ENCODE data around the gene DMXL2. TPM values are rescaled to one million over a fixed set of nuclear protein-coding genes. Genes with fewer than 3 reads are reported as not detected.

Gene DMXL2
- total RNA-seq, 1 experiment from 2014 or later: 37.3 TPM

GRCh38 chr15:51499379-51499976 lies 123.1 kb downstream of the DMXL2 start:
- intact Hi-C loops (cut with micrococcal nuclease; ENCODE audit: unreplicated experiment): no loop called here

GRCh38 chr15:51497806-51498205 lies 124.8 kb downstream of the DMXL2 start:
- in situ Hi-C loops (cut with HindIII; ENCODE audit: low pct_unique_long_range_greater_than_20kb, low sequenced_read_pairs) (no loop called here), intact Hi-C loops (cut with micrococcal nuclease; ENCODE audit: unreplicated experiment) (no loop called here)
- ChIA-PET POLR2A (no interaction called here), CTCF (interaction anchor here (0.6 kb wide), 1 partner anchor 66 kb away, joined by 3 read pairs; no protein-coding TSS in a partner anchor)
- no TSS peak for BruUV-seq (replicated peaks)
- TF ChIP-seq REST (IDR thresholded peaks at IDR 0.05; ENCODE audit: insufficient read depth in 1 of 2, low read depth in 2 of 2, low read length in 1 of 2): no peak
- no peak for TF ChIP-seq POLR2AphosphoS5 (IDR thresholded peaks at IDR 0.05; ENCODE audit: low read depth, low read length)
- no peak for TF ChIP-seq SIN3A (IDR thresholded peaks at IDR 0.05; ENCODE audit: borderline replicate concordance, insufficient read depth, low read depth, low read length)
- TF ChIP-seq TCF7L2 (IDR thresholded peaks at IDR 0.05; ENCODE audit: low read depth, low read length): no peak
- no peak for TF ChIP-seq CTCF (IDR thresholded peaks at IDR 0.05)
- H3K36me3 ChIP-seq (ENCODE audit: control insufficient read depth, insufficient read depth, low read length): no peaks in the 10 kb centered on the region
- no peak for DNase-seq (ENCODE audit: low read depth, low spot score)
- ATAC-seq: no peak
- H3K4me3 ChIP-seq (ENCODE audit: low read depth in 2 of 2, low read length in 2 of 2): no peak overlapping the region
- no peaks in the 10 kb centered on the region for H3K27me3 ChIP-seq (ENCODE audit: control insufficient read depth, insufficient read depth, low read length)
- H3K4me1 ChIP-seq (ENCODE audit: control insufficient read depth, insufficient read depth, low read length): no peaks in the 10 kb centered on the region
- no peak overlapping the region for H3K27ac ChIP-seq (ENCODE audit: low read length)
- H3K9me3 ChIP-seq (ENCODE audit: control insufficient read depth, insufficient read depth, low read depth, low read length): no peaks in the 10 kb centered on the region

More at GRCh38 chr15:51499379-51499976, 123.1 kb downstream of the DMXL2 start:
- Histone ChIP-seq H3K36me3 (ENCODE audit: control insufficient read depth, insufficient read depth, low read length) (no peaks in the 10 kb centered on the region), H3K9me3 (ENCODE audit: control insufficient read depth, insufficient read depth, low read depth, low read length) (no peaks in the 10 kb centered on the region), H3K27me3 (ENCODE audit: control insufficient read depth, insufficient read depth, low read length) (no peaks in the 10 kb centered on the region), H3K27ac (ENCODE audit: low read length) (no peak overlapping the region), H3K4me1 (ENCODE audit: control insufficient read depth, insufficient read depth, low read length) (no peaks in the 10 kb centered on the region), H3K4me3 (ENCODE audit: low read depth in 2 of 2, low read length in 2 of 2) (no peak overlapping the region)
- peak; percentile 68 for TF ChIP-seq CTCF (IDR thresholded peaks at IDR 0.05)
- no peak for TF ChIP-seq POLR2AphosphoS5 (IDR thresholded peaks at IDR 0.05; ENCODE audit: low read depth, low read length)
- TF ChIP-seq TCF7L2 (IDR thresholded peaks at IDR 0.05; ENCODE audit: low read depth, low read length): no peak
- in situ Hi-C loops (cut with HindIII; ENCODE audit: low pct_unique_long_range_greater_than_20kb, low sequenced_read_pairs): no loop called here
- ATAC-seq (peak; percentile 90), DNase-seq (ENCODE audit: low read depth, low spot score) (peak; percentile 41)
- CTCF ChIA-PET: interaction anchor here (0.6 to 1.2 kb wide), 3 partner anchors 15 to 337 kb away, joined by 3 to 4 read pairs (median 4); no protein-coding TSS in a partner anchor
- no TSS peak for BruUV-seq (replicated peaks)
- POLR2A ChIA-PET: no interaction called here

Data from Panc1 (cell line).